ENCODE results near the gene TXLNG.

TXLNG gene

GRCh38 chrX:16856744-16857143 is 70.5 kb downstream of the TXLNG start:
- TF ChIP-seq, protein P1, sequence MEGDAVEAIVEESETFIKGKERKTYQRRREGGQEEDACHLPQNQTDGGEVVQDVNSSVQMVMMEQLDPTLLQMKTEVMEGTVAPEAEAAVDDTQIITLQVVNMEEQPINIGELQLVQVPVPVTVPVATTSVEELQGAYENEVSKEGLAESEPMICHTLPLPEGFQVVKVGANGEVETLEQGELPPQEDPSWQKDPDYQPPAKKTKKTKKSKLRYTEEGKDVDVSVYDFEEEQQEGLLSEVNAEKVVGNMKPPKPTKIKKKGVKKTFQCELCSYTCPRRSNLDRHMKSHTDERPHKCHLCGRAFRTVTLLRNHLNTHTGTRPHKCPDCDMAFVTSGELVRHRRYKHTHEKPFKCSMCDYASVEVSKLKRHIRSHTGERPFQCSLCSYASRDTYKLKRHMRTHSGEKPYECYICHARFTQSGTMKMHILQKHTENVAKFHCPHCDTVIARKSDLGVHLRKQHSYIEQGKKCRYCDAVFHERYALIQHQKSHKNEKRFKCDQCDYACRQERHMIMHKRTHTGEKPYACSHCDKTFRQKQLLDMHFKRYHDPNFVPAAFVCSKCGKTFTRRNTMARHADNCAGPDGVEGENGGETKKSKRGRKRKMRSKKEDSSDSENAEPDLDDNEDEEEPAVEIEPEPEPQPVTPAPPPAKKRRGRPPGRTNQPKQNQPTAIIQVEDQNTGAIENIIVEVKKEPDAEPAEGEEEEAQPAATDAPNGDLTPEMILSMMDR (IDR thresholded peaks at IDR 0.05; ENCODE audit: borderline replicate concordance, insufficient read depth, low read depth, low read length), result no peak
- H3K4me3 ChIP-seq (ENCODE audit: low read depth, low read length), result no peak overlapping the region

GRCh38 chrX:16862829-16863228 is 76.6 kb downstream of the TXLNG start:
- H3K4me3 ChIP-seq (ENCODE audit: low read depth, low read length), result no peak overlapping the region
- TF ChIP-seq, protein P1 (IDR thresholded peaks at IDR 0.05; ENCODE audit: borderline replicate concordance, insufficient read depth, low read depth, low read length), result no peak

- TF ChIP-seq, protein P1 (IDR thresholded peaks at IDR 0.05; ENCODE audit: borderline replicate concordance, insufficient read depth, low read depth, low read length), result no peak
- no peak overlapping the region for H3K4me3 ChIP-seq (ENCODE audit: low read depth, low read length)
Observed at GRCh38 chrX:16867947-16868346, 81.7 kb downstream of the TXLNG start.

DNA sequence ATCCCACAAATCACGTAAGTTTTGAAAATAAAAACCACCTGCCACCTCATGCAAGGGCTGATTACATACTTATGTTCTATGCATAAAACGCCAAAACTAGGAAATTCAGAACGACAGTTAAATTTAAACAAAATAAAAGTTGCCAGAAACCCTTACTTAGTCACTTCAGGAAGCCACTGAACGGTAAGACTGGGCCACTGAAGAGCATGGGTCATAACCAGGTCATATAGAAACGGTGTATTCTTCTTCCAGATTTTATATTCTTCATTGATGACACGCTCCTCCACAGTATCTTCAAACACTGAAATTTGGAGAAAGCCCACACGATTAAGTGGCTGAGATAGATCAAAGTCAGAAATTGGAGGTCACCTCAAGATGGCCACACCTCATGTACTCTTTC is 82.7 kb downstream of the TXLNG start:
- peak overlapping the region; percentile 93 for H3K4me3 ChIP-seq (ENCODE audit: low read depth, low read length)
- TF ChIP-seq, protein P1 (IDR thresholded peaks at IDR 0.05; ENCODE audit: borderline replicate concordance, insufficient read depth, low read depth, low read length), result no peak

- TF ChIP-seq, protein P1 (IDR thresholded peaks at IDR 0.05; ENCODE audit: borderline replicate concordance, insufficient read depth, low read depth, low read length), result no peak
- peak overlapping the region; percentile 93 for H3K4me3 ChIP-seq (ENCODE audit: low read depth, low read length)
Observed at GRCh38 chrX:16869393-16870094, 83.3 kb downstream of the TXLNG start.

DNA sequence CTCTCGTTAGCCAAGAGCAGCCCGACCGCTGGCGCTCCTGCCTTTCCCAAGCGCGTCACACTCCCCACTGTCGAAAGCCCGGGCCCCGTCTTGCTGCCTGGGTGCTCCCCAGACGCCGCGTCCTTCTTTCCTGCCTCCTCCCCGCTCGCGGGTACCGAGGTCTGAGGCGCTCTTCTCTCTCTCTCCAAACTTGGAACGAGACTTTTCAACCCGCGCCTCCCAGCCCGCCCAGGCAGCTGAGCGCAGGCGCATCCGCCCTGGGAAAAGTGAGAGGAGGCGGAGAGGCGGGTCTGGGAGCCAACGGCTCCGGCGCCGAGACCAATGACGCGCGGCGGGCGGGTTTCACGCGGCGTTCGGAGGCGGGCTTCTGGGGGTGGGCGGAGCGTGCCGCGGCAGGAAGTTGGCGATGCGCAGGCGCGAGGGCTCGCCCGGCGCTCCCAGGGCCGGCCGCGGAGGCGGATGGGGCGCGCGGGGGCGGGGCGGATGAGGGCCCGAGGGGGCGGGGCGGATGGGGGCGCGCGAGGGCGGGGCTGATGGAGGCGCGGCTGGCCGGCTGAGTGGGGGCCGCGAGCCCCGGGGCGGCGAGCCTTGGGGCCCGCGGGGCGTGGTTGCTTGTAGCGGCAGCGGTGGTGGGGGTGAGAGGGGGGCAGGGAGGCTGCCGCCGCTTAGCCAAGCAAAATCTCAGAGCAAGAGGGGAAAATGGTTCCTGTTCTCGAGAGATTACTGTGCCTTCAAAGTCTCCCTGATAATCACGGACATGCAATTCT is 84.0 kb downstream of the TXLNG start, which contains the start of gene RBBP7:
RBBP7 (minus strand) TSS at position 268 of the 767 bp plus-strand sequence. CDS start 309 bp downstream, outside the sequence.
- TF ChIP-seq, protein P1 (IDR thresholded peaks at IDR 0.05; ENCODE audit: borderline replicate concordance, insufficient read depth, low read depth, low read length), result no peak
- H3K4me3 ChIP-seq (ENCODE audit: low read depth, low read length), result peak within 1 kb of the TSS; percentile 93
